ENCODE measurements around the gene ZNF692.

The ZNF692 gene

DNA sequence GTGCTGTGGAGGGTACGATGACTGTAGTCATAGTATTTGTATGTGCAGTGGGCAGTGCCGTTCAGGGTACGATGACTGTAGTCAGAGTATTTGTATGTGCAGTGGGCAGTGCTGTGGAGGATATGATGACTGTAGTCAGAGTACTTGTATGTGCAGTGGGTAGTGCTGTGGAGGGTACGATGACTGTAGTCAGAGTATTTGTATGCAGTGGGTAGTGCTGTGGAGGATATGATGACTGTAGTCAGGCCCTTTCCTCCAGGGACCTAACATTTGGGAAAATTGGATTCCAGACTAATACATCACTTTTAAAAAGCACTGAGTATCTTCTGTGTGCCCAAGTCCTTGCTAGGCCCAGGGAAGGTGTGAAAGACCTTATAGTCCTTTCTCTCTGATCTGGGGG, 17.9 kb downstream of the ZNF692 start:
- peaks cover 36% of the 10 kb centered on the region for H3K4me1 ChIP-seq (ENCODE audit: insufficient read depth, low read length)
- no peak overlapping the region for H2AFZ ChIP-seq (ENCODE audit: low read depth, low read length)
- H3K4me3 ChIP-seq (ENCODE audit: low read depth in 1 of 2, low read length in 2 of 2) = no peak overlapping the region
- H3K4me2 ChIP-seq (ENCODE audit: insufficient read depth, low read length) = no peak overlapping the region; the same call in 1 of the 2 replicates
- peaks cover 54% of the 10 kb centered on the region for H3K79me2 ChIP-seq (ENCODE audit: insufficient read depth, low read length)
- no peak for TF ChIP-seq EZH2 (IDR thresholded peaks at IDR 0.05; ENCODE audit: borderline replicate concordance, low read depth, low read length, severe bottlenecking)
- no peak for TF ChIP-seq CTCF (IDR thresholded peaks at IDR 0.05; ENCODE audit: borderline replicate concordance, extremely low read depth, low read length, poor library complexity, severe bottlenecking)
- no peak overlapping the region for H3K9ac ChIP-seq (ENCODE audit: low read depth, low read length)
- no peaks in the 10 kb centered on the region for H3K9me3 ChIP-seq (ENCODE audit: insufficient read depth, low read length, severe bottlenecking)
- peaks cover 35% of the 10 kb centered on the region for H3K36me3 ChIP-seq (ENCODE audit: insufficient read depth, low read length)
- peaks cover 29% of the 10 kb centered on the region for H4K20me1 ChIP-seq (ENCODE audit: insufficient read depth, low read length)
- DNase-seq (no peak), ATAC-seq (ENCODE audit: insufficient read depth, low read depth) (no peak)
- H3K27me3 ChIP-seq (ENCODE audit: insufficient read depth, low read length, poor library complexity) = no peaks in the 10 kb centered on the region
- H3K27ac ChIP-seq (ENCODE audit: low read length) = no peak overlapping the region

DNA sequence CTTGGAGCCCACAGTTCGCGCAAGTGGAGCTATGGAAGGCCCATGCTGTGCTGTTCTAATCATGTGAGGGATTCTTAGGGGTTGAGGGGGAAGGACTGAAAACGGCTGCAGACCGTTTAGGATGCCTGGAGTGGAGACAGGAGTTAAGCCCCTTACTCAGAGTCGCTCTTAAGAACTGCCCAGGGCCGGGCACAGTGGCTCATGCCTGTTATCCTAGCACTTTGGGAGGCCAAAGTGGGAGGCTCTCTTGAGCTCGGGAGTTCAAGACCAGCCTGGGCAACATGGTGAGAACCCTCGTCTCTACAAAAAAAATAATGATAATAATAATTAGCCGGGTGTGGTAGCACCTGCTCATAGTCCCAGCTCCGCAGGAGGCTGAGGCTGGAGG, 19.7 kb downstream of the ZNF692 start:
- Histone ChIP-seq H3K9ac (ENCODE audit: low read depth, low read length) (peak overlapping the region; percentile 93), H4K20me1 (ENCODE audit: insufficient read depth, low read length) (peaks cover 25% of the 10 kb centered on the region), H3K4me2 (ENCODE audit: insufficient read depth, low read length) (peak overlapping the region; percentile 72), H3K79me2 (ENCODE audit: insufficient read depth, low read length) (peaks cover 51% of the 10 kb centered on the region), H3K27ac (ENCODE audit: low read length) (peak overlapping the region; percentile 72), H3K9me3 (ENCODE audit: insufficient read depth, low read length, severe bottlenecking) (no peaks in the 10 kb centered on the region), H3K4me1 (ENCODE audit: insufficient read depth, low read length) (peaks cover 36% of the 10 kb centered on the region), H3K27me3 (ENCODE audit: insufficient read depth, low read length, poor library complexity) (no peaks in the 10 kb centered on the region), H2AFZ (ENCODE audit: low read depth, low read length) (peak overlapping the region; percentile 73), H3K4me3 (ENCODE audit: low read depth in 1 of 2, low read length in 2 of 2) (peak overlapping the region; percentile 65 to 76; a peak in 3 of 4 replicates), H3K36me3 (ENCODE audit: insufficient read depth, low read length) (peaks cover 17% of the 10 kb centered on the region)
- ATAC-seq (ENCODE audit: insufficient read depth, low read depth) (peak; percentile 10; the same call in 1 of the 3 replicates), DNase-seq (no peak)
- no peak for TF ChIP-seq EZH2 (IDR thresholded peaks at IDR 0.05; ENCODE audit: borderline replicate concordance, low read depth, low read length, severe bottlenecking)
- TF ChIP-seq CTCF (IDR thresholded peaks at IDR 0.05; ENCODE audit: borderline replicate concordance, extremely low read depth, low read length, poor library complexity, severe bottlenecking) = no peak

DNA sequence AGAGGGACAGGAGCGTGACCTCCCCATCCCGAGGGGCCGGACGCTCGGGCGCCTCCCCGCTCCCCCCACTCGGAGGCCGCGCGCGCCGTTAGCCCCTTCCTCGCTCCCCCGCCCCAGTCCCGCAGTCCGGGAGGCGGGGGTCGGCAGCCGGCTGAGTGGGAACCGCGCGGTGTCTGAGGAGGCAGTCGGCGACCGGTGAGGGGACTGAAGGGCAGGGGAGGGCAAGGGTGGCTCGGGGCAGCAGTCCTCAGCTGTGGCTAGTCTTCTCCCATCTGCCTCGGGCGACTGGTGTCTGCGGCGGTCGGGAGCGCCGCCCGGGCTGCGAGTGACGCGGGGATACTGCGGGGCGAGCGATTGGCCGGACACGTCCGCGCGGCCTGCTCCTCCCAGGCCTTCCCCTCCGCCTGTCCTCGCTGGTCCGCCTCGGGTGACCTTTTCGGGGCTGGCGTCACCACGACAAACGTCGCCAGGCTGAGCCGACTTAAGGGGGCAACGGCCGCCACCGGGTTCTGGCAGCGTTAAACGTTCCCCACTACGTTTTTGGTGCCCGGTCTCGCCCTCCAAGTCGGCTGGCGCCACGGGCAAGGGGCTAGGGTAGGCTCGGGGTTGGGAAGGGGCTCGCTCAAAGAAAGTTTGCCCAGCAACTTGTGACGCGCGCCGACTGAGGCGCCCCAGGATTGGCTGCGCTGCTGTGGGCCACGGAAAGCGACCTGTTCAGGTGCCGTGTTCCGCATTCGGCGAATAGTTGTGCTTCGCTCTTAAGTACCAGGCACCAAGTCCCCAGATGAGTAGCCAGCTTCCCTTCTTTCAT, 20.3 kb downstream of the ZNF692 start:
- Histone ChIP-seq H3K4me1 (ENCODE audit: insufficient read depth, low read length) (peaks cover 36% of the 10 kb centered on the region), H2AFZ (ENCODE audit: low read depth, low read length) (peak overlapping the region; percentile 73)
- ATAC-seq (ENCODE audit: insufficient read depth, low read depth) = peak; percentile 73

More for the DNA sequence above, 20.3 kb downstream of the ZNF692 start:
- TF ChIP-seq EZH2 (IDR thresholded peaks at IDR 0.05; ENCODE audit: borderline replicate concordance, low read depth, low read length, severe bottlenecking) (no peak), CTCF (IDR thresholded peaks at IDR 0.05; ENCODE audit: borderline replicate concordance, extremely low read depth, low read length, poor library complexity, severe bottlenecking) (no peak)
- peak overlapping the region; percentile 93 for H3K9ac ChIP-seq (ENCODE audit: low read depth, low read length)
- peaks cover 25% of the 10 kb centered on the region for H4K20me1 ChIP-seq (ENCODE audit: insufficient read depth, low read length)
- no peaks in the 10 kb centered on the region for H3K27me3 ChIP-seq (ENCODE audit: insufficient read depth, low read length, poor library complexity)
- H3K79me2 ChIP-seq (ENCODE audit: insufficient read depth, low read length) = peaks cover 51% of the 10 kb centered on the region
- peaks cover 16% of the 10 kb centered on the region for H3K36me3 ChIP-seq (ENCODE audit: insufficient read depth, low read length)
- no peaks in the 10 kb centered on the region for H3K9me3 ChIP-seq (ENCODE audit: insufficient read depth, low read length, severe bottlenecking)
- DNase-seq = peak; percentile 80
- peak overlapping the region; percentile 72 for H3K27ac ChIP-seq (ENCODE audit: low read length)
- peak overlapping the region; percentile 72 for H3K4me2 ChIP-seq (ENCODE audit: insufficient read depth, low read length)
- peak overlapping the region; percentile 65 to 76 for H3K4me3 ChIP-seq (ENCODE audit: low read depth in 1 of 2, low read length in 2 of 2)
